ENCODE measurements around the gene SUSD3.

Gene SUSD3

DNA sequence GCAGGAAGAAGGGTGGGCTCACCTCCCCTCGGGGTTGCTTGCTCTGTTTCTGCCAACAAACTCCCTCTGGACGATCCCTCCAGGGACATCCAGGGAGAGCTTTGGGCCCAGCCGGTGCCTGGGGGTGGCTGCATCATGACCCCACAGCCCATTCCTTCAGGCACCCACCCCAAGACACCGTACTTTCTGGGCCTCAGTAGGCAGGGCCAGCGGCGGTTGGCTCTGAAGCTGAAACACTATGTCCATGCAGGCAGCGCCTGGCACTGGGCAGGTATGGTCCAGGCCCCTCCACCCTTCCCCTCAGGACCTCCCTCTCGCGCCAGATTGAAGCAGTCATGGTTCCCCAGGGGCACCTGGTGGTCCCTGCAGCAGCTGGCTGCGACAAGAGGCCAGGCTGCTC is 18.5 kb upstream of the SUSD3 start:
- H3K4me3 ChIP-seq (ENCODE audit: low read depth, low read length), result no peak overlapping the region
- no peak for DNase-seq (ENCODE audit: low read depth, low spot score)
- in situ Hi-C loops (cut with HindIII; ENCODE audit: low sequenced_read_pairs), result no loop called here
- no peak for TF ChIP-seq CTCF (IDR thresholded peaks at IDR 0.05; ENCODE audit: low read depth, low read length)

DNA sequence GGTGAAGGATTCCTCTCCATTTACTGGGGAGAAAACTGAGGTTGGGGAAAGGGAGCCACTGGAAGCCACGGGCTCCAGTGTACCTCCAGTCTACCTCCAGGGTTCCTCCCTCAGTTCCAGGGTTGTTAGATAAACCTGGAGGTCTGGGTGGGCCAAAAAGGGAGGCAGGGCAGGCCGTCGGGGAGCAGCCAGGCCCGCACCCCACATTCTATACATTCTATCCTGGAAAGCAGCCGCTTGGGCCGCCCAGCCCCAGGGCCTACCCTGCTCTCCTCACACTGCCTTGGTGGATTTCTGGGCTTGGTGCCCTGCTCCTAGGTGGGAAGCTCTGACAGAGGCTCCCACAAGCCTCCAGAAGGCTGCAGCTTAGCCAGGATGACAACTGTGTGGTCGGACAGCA is 18.1 kb upstream of the SUSD3 start:
- no peak overlapping the region for H3K4me3 ChIP-seq (ENCODE audit: low read depth, low read length)
- in situ Hi-C loops (cut with HindIII; ENCODE audit: low sequenced_read_pairs), result no loop called here
- no peak for TF ChIP-seq CTCF (IDR thresholded peaks at IDR 0.05; ENCODE audit: low read depth, low read length)
- DNase-seq (ENCODE audit: low read depth, low spot score), result no peak

GRCh38 chr9:93041108-93041802 is 17.2 kb upstream of the SUSD3 start:
- in situ Hi-C loops (cut with HindIII; ENCODE audit: low sequenced_read_pairs), result no loop called here
- DNase-seq (ENCODE audit: low read depth, low spot score), result no peak
- no peak for TF ChIP-seq CTCF (IDR thresholded peaks at IDR 0.05; ENCODE audit: low read depth, low read length)
- H3K4me3 ChIP-seq (ENCODE audit: low read depth, low read length), result no peak overlapping the region

DNA sequence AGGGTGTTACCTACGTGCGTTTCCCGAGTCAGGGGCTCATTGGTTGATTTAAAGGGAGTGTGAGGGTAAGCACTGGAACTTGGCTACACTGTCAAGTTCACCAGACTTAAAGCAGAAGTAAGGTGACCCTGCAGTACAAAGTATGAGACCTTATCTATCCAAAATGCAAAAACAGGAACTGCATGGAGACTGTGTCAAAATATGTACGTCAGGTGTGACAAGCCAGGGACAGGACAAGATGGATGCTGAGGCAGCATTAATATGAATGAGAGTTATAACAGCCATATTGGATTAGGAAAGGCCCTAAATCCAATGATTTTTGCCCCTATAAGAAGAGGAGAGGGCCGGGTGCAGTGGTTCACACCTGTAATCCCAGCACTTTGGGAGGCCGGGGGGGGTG is 15.4 kb upstream of the SUSD3 start:
- TF ChIP-seq CTCF (IDR thresholded peaks at IDR 0.05; ENCODE audit: low read depth, low read length), result no peak
- H3K4me3 ChIP-seq (ENCODE audit: low read depth, low read length), result no peak overlapping the region
- no peak for DNase-seq (ENCODE audit: low read depth, low spot score)
- in situ Hi-C loops (cut with HindIII; ENCODE audit: low sequenced_read_pairs), result no loop called here

GRCh38 chr9:93045521-93045920 is 13.0 kb upstream of the SUSD3 start:
- TF ChIP-seq CTCF (IDR thresholded peaks at IDR 0.05; ENCODE audit: low read depth, low read length), result no peak
- no peak overlapping the region for H3K4me3 ChIP-seq (ENCODE audit: low read depth, low read length)
- DNase-seq (ENCODE audit: low read depth, low spot score), result no peak
- in situ Hi-C loops (cut with HindIII; ENCODE audit: low sequenced_read_pairs), result no loop called here

DNA sequence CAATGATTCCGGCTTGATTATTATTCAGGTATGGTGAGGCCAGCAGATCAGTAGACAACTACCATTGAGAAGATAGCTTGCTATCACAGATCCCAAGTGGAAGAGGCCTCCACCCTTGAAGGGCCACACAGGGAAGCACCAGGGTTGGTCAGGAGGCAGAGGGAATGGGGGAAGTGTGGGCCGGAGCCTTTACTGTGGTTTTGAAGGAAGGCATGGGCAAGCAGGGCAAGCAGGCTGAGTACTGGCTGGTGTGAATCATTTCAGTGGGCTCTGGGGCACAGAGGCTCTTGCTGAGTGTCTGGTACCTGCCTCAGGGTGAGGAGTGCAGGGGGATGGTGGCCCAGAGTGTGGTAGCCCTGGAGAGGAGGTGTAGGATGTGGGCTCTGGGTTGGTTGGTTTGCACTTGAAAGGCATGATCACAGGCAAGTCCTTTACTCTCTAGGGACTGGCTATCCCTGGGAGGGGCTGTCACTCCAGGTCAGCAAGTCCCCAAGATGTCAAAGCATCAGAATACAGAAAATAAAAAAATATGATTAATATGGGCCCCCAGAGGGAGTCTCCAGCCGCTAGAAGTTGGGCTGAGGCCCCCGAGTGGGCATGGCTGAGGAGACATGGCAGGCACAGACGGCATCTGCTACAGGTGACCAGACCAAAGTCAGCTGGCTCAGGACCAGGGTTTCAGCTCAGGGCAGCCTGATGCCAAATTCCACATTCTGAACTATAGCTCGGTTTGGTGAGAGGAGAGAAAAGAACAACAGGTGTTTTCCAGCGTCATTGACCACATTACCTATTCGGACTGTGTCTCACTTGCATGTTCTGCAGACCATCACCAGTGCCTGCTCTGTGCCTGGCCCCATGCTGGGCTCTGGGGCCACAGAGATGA is 9.7 kb upstream of the SUSD3 start:
- H3K4me3 ChIP-seq (ENCODE audit: low read depth, low read length), result no peak overlapping the region
- TF ChIP-seq CTCF (IDR thresholded peaks at IDR 0.05; ENCODE audit: low read depth, low read length), result no peak
- in situ Hi-C loops (cut with HindIII; ENCODE audit: low sequenced_read_pairs), result no loop called here
- DNase-seq (ENCODE audit: low read depth, low spot score), result no peak
